Measurements from ENCODE around the gene ALG12.

DNA sequence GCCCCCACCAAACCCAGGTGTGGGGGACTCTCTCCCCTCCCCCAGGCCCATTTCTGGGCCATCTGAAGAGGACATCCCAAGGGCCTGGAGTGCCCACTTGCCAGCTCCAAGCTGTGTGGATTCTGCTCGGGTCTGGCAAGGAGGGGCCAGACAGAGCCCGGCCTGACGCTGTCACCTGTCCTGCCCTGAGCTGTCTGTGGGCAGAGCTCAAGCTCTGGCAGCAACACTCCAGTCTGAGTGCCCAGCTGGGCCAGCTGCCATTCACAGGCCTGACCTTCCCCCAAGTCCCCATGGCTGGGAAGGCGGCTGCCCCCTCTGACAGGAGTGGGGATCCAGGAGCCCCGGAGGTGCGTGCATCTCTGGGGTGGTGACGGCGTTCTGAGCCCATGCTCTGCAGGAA lies 36.1 kb upstream of the ALG12 start:
- TF ChIP-seq, protein P1, sequence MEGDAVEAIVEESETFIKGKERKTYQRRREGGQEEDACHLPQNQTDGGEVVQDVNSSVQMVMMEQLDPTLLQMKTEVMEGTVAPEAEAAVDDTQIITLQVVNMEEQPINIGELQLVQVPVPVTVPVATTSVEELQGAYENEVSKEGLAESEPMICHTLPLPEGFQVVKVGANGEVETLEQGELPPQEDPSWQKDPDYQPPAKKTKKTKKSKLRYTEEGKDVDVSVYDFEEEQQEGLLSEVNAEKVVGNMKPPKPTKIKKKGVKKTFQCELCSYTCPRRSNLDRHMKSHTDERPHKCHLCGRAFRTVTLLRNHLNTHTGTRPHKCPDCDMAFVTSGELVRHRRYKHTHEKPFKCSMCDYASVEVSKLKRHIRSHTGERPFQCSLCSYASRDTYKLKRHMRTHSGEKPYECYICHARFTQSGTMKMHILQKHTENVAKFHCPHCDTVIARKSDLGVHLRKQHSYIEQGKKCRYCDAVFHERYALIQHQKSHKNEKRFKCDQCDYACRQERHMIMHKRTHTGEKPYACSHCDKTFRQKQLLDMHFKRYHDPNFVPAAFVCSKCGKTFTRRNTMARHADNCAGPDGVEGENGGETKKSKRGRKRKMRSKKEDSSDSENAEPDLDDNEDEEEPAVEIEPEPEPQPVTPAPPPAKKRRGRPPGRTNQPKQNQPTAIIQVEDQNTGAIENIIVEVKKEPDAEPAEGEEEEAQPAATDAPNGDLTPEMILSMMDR (conservative IDR thresholded peaks at IDR 0.05; ENCODE audit: low read length) = no peak
- no peak for TF ChIP-seq EZH2phosphoT487 (IDR thresholded peaks at IDR 0.05; ENCODE audit: borderline replicate concordance, low read depth, low read length)

Measured in OCI-LY7 (cell line).